Left colon (tissue), 2 donors: ENCODE data around the gene MC2R. TPM values are rescaled to one million over a fixed set of nuclear protein-coding genes. Genes with fewer than 3 reads are reported as not detected.

Source experiments
- ATAC-seq: fragments of 200-7000 bp; cut with Tn5 transposase; one replicate; pipeline ENCODE4 v1.9.1; 2020; ENCODE audit warnings: mild to moderate bottlenecking, moderate library complexity
- DNase-seq, 2 donors: peaks; one replicate each; pipeline ENCODE4 v3.0.0-alpha.2; 2020
- intact Hi-C, 2 donors: fragments of 100-400 bp; cut with DNase I in 1 of 2; cut with micrococcal nuclease in 1 of 2; formaldehyde crosslinking; loops; one replicate each; pipeline versions ENCODE4 v1.11.2 to v1.14.0; 2022; cut with DNase I, micrococcal nuclease
- total RNA-seq, 2 donors: library from RNA; stranded (reverse); fragmentation: NEBNext Ultra II Directional; extraction: Animal tissue kit (Norgen Biotek cat#: 25700); gene quantifications; one replicate each; pipeline ENCODE4 v1.2.1, GENCODE V29; 2021
- donor health status: DM: no; HTN: no; CAD: no.
- donor health status: DM: yes; HTN: yes; CAD: no.

The MC2R gene
- total RNA-seq, 2 donors from 2014 or later, result not detected

DNA sequence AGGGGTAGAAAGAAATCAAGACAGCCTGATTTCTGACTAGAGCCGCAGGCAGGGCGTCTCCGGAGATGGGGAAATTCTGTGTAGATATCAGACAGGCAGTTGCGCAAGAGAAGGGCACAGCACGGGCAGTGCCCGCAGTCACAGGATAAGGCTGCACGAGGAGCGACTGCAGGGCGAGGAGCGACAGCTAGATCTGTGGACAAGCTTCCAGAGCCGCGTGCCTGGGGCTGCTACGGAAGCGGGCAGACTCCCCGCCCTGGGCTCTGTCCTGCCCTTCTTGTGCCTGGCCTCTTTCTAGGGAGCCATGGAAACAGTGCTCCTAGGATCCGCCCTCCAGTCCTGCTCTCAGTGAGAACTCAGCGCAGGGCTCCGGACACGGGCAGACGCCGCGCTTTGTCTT, 78.8 kb downstream of the MC2R start:
- ATAC-seq, result no peak
- no peak for DNase-seq

GRCh38 chr18:13835202-13835601, 80.1 kb downstream of the MC2R start:
- no peak for ATAC-seq
- intact Hi-C loops, result no loop called here

More for the DNA sequence above, 78.8 kb downstream of the MC2R start:
- intact Hi-C loops, result no loop called here

DNA sequence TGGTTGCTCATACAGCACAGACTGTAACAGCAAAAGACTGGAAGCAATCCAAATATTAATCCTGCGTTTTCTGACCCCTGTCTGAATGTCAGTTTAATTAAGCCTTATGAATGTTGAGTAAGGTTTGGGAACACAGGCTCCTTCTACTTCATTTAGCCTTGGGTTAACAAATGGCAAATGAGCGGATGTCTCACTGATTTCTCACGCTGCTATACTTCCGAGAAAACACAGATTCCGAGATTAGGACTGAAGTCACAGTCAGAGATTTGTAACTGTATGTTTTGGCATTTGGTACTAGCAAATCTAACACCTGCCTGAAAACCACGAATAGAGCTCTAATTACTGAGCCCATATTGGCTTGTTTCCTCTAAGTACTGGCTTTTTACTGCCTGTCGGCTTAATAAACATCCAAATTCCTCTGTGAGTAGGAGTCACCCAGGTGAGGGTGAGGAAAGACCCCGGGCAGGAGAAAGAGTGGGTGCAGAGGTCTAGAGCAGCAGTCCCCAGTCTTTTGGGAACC, 80.8 kb downstream of the MC2R start:
- DNase-seq (no peak), ATAC-seq (no peak)
- intact Hi-C loops, result no loop called here

More at GRCh38 chr18:13835202-13835601, 80.1 kb downstream of the MC2R start:
- no peak for DNase-seq

Other genes starting within 250 kb of the MC2R start
- gene FAM210A, start 189.0 kb downstream of the MC2R start, total RNA-seq, result 10 to 100 TPM; 14.8 to 14.9 TPM
- 10 to 100 TPM; 12.6 to 19.1 TPM for gene RNMT, start 188.9 kb downstream of the MC2R start, total RNA-seq
- not detected for gene MC5R, start 91.4 kb downstream of the MC2R start, total RNA-seq
- gene ZNF519, start 216.9 kb upstream of the MC2R start, total RNA-seq, result 1 to 10 TPM; 2.6 to 4.7 TPM